D721Med (cell line): ENCODE results near the gene HDAC4.

Source experiments
- DNase-seq: peaks from one replicate; pipeline ENCODE4 v3.0.0; 2011; ENCODE audit warnings: low spot score; ENCODE audit not compliant: insufficient read length
- FAIRE-seq: peaks from 2 replicates; lab custom pipeline; 2011; peaks lifted over from hg19 to GRCh38; lab: Jason Lieb, UNC
- TF ChIP-seq, protein P1 (sequence below): IDR thresholded peaks from 2 replicates; pipeline ENCODE4 v1.5.1; 2012; ENCODE audit warnings: mild to moderate bottlenecking, control low read depth; ENCODE audit not compliant: insufficient read depth; ENCODE audit errors: missing control alignments

The HDAC4 gene

GRCh38 chr2:239029958-239030357, 370.9 kb downstream of the HDAC4 start:
- FAIRE-seq (no peak), DNase-seq (no peak)
- TF ChIP-seq, protein P1, sequence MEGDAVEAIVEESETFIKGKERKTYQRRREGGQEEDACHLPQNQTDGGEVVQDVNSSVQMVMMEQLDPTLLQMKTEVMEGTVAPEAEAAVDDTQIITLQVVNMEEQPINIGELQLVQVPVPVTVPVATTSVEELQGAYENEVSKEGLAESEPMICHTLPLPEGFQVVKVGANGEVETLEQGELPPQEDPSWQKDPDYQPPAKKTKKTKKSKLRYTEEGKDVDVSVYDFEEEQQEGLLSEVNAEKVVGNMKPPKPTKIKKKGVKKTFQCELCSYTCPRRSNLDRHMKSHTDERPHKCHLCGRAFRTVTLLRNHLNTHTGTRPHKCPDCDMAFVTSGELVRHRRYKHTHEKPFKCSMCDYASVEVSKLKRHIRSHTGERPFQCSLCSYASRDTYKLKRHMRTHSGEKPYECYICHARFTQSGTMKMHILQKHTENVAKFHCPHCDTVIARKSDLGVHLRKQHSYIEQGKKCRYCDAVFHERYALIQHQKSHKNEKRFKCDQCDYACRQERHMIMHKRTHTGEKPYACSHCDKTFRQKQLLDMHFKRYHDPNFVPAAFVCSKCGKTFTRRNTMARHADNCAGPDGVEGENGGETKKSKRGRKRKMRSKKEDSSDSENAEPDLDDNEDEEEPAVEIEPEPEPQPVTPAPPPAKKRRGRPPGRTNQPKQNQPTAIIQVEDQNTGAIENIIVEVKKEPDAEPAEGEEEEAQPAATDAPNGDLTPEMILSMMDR: no peak

DNA sequence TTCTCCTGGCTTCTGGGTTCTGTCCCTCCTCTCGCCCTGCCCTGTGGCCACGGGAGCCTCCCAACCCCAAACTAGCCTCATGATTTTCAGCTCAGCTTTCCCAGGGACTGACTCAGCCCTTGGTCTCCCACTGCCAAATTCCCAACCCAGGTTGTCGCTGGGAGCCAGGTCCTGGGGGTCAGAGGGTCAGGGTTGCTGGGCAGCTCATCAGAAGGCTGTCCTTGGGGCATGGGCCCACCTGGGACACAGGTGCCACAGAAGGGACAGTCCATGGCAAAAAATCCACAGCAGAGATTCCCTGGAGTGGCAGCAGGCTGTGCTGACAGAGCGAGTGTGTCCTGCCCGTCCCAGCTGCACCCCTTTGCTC, 372.6 kb downstream of the HDAC4 start:
- FAIRE-seq (no peak), DNase-seq (no peak)
- TF ChIP-seq, protein P1: no peak

DNA sequence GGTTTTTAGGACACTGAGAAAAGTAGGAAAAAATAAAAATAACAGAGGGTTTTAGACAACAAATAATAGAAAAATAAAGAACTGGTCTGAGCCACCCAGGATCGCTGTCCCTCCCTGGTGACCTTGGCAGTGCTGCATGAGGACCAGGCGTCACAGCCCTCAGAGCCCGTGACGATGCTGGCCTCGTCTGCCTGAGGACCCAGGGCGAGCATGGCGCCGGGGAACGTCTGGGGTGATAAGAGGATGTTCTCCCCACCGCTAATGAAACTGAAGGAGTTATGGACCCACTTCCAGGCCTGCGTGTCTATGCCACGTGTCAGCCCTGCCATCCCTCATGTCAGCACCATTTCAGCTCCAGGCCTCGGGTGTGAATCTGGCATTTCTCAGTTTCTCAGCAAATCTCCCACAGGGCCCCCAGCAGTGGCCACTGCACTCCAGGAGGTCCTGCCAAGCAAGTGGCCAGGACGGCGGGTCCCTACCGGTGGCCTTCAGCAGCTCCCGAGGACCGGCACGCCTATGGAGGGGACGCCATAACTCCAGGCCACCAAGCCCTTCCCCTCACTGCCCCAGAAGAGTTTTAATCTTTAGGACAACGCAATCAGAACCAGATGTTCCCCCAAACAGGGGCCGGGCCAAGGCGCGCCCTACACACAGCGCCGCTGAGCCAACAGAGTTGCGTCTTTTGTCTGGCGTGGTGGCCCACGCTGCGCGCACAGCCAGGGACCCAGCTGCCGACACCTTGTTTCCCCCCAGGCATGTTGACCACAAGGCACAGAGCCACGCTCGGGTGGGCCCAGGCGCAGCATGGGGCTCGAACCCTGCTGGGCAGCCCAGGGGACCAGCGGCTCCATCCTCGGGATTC, 373.2 kb downstream of the HDAC4 start:
- DNase-seq (no peak), FAIRE-seq (no peak)
- TF ChIP-seq, protein P1: no peak

DNA sequence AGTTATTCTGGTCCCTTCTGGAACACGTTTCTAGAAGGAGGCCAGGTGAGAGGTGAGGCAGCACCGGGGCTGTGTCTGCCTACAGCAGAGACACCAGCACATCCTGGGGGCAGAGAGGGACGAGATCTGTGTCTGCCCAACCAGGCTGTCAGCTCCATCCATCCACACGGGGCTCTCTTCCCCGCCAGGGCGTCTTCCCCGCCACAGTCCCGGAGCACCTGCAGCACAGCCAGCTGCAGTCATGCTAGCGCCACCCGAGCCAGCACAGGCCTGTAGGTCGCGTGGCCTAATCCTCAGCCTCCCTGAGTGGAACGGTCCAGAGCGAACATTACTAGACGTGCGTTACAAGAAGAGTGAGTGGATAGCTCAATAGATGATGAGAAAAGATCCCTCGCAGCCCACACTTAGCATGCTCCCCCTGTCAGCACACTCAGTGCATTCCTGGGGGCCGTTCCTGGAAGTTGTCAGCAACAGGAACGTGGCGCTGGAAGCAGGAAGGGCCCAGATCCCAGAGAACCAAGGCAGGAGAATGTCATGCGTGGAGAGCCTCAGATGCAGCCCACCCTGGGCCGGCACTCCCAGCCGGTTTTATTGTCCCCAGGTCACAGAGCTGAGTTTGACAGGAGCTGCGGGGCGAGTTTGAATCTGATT, 374.0 kb downstream of the HDAC4 start:
- TF ChIP-seq, protein P1: no peak
- no peak for DNase-seq
- FAIRE-seq: no peak

GRCh38 chr2:239025951-239026461, 374.8 kb downstream of the HDAC4 start:
- TF ChIP-seq, protein P1: no peak
- FAIRE-seq (no peak), DNase-seq (no peak)

- DNase-seq: no peak
- TF ChIP-seq, protein P1: no peak
- FAIRE-seq: no peak
Measured at GRCh38 chr2:239025096-239025801, 375.6 kb downstream of the HDAC4 start.
